Ovary (tissue), 9 donors: ENCODE measurements around the gene SEMA4D. TPM values are rescaled to one million over a fixed set of nuclear protein-coding genes. Genes with fewer than 3 reads are reported as not detected.

ENCODE experiments used
- DNase-seq, 5 donors: peaks; one replicate each; pipeline ENCODE4 v3.0.0-alpha.2; 2019 to 2020
- H3K27ac ChIP-seq, 2 donors: fragments of 200-600 bp; one replicate each; pipeline versions ENCODE4 v1.5.1 to v1.8.0; 2019 to 2022
- H3K27me3 ChIP-seq: fragments of 200-600 bp; one replicate; pipeline ENCODE4 v1.8.0; 2022
- H3K36me3 ChIP-seq: fragments of 200-600 bp; sonication (generic); one replicate; pipeline ENCODE4 v1.5.1; 2019
- H3K4me1 ChIP-seq: one replicate; pipeline ENCODE4 v1.8.1; 2013; ENCODE audit warnings: mild to moderate bottlenecking, moderate library complexity; ENCODE audit not compliant: insufficient read depth
- H3K4me3 ChIP-seq: fragments of 200-600 bp; sonication (generic); one replicate; pipeline ENCODE4 v1.5.1; 2017
- H3K9me3 ChIP-seq, 2 donors: fragments of 200-600 bp in 1 of 2; sonication (generic) in 1 of 2; one replicate each; pipeline versions ENCODE4 v1.5.1 to v1.8.1; 2013 to 2019; ENCODE audit warnings: mild to moderate bottlenecking in 1 of 2, moderate library complexity in 1 of 2
- EP300 ChIP-seq: sonication (generic); formaldehyde crosslinking; IDR thresholded peaks from one replicate; pipeline ENCODE4 v1.6.1; 2017; ENCODE audit warnings: antibody characterized with exemption
- POLR2A ChIP-seq: fragments of 450-650 bp; IDR thresholded peaks from one replicate; pipeline ENCODE4 v1.6.1; 2017; ENCODE audit warnings: antibody characterized with exemption, mild to moderate bottlenecking, moderate library complexity
- WGBS, 3 donors: extraction: QIAGEN DNeasy Blood & Tissue Kit in 1 of 3; methylation state at CpG; one replicate each; pipeline versions ENCODE4 v1.1.5 to v1.1.7; 2013 to 2017; 5-methylcytosine and 5-hydroxymethylcytosine counted together
- intact Hi-C, 4 donors: fragments of 100-400 bp; cut with DNase I; formaldehyde crosslinking; loops; one replicate each; pipeline versions ENCODE4 v1.11.0 to v1.15.1; 2022 to 2023
- polyA plus RNA-seq, 2 donors: library from polyadenylated mRNA; stranded (reverse); fragments of 200-250 nt in 1 of 2; fragments of 350-450 nt in 1 of 2; fragmentation: Illumina TruSeq in 1 of 2; extraction: RNeasy Lipid Tissue Mini Kit (QIAGEN cat#74804) in 1 of 2; gene quantifications; one replicate each; pipeline ENCODE4 v1.2.3, GENCODE V29; 2013 to 2014
- total RNA-seq, 7 donors: library from RNA; depleted of rRNA in 2 of 7; stranded (reverse); fragments of >200 nt in 2 of 7; fragmentation: NEBNext Ultra II Directional in 3 of 7; extraction: Animal tissue kit (Norgen Biotek cat#: 25700) in 3 of 7; gene quantifications; one replicate each; pipeline versions ENCODE4 v1.1.0 to v1.2.4, GENCODE V29; 2016 to 2023
- TF ChIP-seq, protein P1 (sequence below), 3 donors: fragments of 450-650 bp in 2 of 3; fragments of 200-600 bp in 1 of 3; IDR thresholded peaks; one replicate each; pipeline versions ENCODE4 v1.5.1 to v1.8.0; 2016 to 2022; ENCODE audit warnings: antibody characterized with exemption in 3 of 3, mild to moderate bottlenecking in 1 of 3
- donor health status: DM: no; HTN: no; CAD: no; lungs with moderate emphysema.
- donor health status: DM: no; HTN: no; CAD: no.
- donor health status: Bipolar disorder and iron deficiency.
- donor health status: DM: yes; HTN: yes; CAD: no.
- donor health status: DM: no; HTN: no; CAD: no.
- donor health status: DM: yes; HTN: yes; CAD: no.

The SEMA4D gene
- total and polyA plus RNA-seq, 9 donors, result 6.0 to 27.2 (median 16.7) TPM

DNA sequence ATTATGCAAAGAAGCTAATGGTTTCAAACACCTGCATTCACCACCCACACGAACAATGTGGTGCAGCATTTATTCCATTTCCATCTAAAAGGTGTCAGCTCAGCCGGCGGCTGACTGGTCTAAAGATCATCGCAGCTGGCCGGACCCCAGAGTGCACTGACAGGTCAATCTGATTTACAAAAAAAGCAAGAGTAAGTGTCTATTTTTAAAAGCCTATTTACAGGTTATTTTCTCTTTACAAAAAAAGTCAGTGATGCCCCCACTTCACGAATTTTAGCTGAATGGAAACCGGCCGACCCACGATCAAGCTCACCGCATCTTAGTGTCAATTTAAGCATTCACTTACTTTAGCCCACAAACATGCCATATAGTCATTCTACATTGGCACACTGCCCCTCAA, 58.3 kb downstream of the SEMA4D start:
- Histone ChIP-seq H3K36me3 (no peaks in the 10 kb centered on the region), H3K4me1 (peaks cover 6% of the 10 kb centered on the region), H3K4me3 (no peak overlapping the region), H3K27me3 (no peaks in the 10 kb centered on the region), H3K9me3 (no peaks in the 10 kb centered on the region), H3K27ac (no peak overlapping the region)
- DNase-seq, result no peak
- WGBS, 3 donors, result 92 to 96% (median 94%) methylated on average over 10 of the region's 10 CpGs
- intact Hi-C loops, result no loop called here
- TF ChIP-seq POLR2A (no peak), EP300 (no peak)
- TF ChIP-seq, protein P1, sequence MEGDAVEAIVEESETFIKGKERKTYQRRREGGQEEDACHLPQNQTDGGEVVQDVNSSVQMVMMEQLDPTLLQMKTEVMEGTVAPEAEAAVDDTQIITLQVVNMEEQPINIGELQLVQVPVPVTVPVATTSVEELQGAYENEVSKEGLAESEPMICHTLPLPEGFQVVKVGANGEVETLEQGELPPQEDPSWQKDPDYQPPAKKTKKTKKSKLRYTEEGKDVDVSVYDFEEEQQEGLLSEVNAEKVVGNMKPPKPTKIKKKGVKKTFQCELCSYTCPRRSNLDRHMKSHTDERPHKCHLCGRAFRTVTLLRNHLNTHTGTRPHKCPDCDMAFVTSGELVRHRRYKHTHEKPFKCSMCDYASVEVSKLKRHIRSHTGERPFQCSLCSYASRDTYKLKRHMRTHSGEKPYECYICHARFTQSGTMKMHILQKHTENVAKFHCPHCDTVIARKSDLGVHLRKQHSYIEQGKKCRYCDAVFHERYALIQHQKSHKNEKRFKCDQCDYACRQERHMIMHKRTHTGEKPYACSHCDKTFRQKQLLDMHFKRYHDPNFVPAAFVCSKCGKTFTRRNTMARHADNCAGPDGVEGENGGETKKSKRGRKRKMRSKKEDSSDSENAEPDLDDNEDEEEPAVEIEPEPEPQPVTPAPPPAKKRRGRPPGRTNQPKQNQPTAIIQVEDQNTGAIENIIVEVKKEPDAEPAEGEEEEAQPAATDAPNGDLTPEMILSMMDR (IDR thresholded peaks at IDR 0.05), result no peak

DNA sequence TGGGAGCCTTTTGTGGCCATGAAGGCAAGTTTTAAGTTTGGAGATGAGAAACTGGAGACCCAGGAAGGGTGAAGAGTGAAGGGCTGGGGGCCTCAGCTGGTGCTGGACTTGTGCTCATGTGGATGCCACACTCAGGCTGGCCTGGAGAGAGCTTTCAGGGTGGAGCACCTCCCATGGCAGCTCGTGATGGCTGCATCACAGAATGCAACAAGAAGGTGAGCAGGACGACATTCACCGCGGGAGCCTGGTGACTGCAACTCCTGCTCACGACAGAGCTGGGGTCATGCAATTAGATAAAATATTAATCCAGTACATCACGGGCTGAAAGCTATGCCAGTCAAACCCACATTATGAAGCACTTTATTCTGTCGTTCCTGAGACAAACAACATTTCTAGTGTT, 59.7 kb downstream of the SEMA4D start:
- TF ChIP-seq POLR2A (no peak), EP300 (no peak)
- TF ChIP-seq, protein P1 (IDR thresholded peaks at IDR 0.05), result no peak
- no peak for DNase-seq
- no peak overlapping the region for H3K4me3 ChIP-seq
- no peaks in the 10 kb centered on the region for H3K9me3 ChIP-seq
- 87 to 93% (median 89%) methylated on average over 7 of the region's 7 CpGs for WGBS, 3 donors
- no peaks in the 10 kb centered on the region for H3K36me3 ChIP-seq
- intact Hi-C loops, result no loop called here
- peaks cover 6% of the 10 kb centered on the region for H3K4me1 ChIP-seq
- no peaks in the 10 kb centered on the region for H3K27me3 ChIP-seq
- no peak overlapping the region for H3K27ac ChIP-seq

GRCh38 chr9:89437772-89438171, 60.1 kb downstream of the SEMA4D start:
- Histone ChIP-seq H3K9me3 (no peaks in the 10 kb centered on the region), H3K27me3 (no peaks in the 10 kb centered on the region), H3K27ac (no peak overlapping the region), H3K4me1 (peaks cover 4% of the 10 kb centered on the region), H3K4me3 (no peak overlapping the region), H3K36me3 (no peaks in the 10 kb centered on the region)
- no peak for DNase-seq
- TF ChIP-seq, protein P1 (IDR thresholded peaks at IDR 0.05), result no peak
- TF ChIP-seq POLR2A (no peak), EP300 (no peak)
- 94 to 98% (median 95%) methylated on average over 5 of the region's 5 CpGs for WGBS, 3 donors
- intact Hi-C loops, result no loop called here

DNA sequence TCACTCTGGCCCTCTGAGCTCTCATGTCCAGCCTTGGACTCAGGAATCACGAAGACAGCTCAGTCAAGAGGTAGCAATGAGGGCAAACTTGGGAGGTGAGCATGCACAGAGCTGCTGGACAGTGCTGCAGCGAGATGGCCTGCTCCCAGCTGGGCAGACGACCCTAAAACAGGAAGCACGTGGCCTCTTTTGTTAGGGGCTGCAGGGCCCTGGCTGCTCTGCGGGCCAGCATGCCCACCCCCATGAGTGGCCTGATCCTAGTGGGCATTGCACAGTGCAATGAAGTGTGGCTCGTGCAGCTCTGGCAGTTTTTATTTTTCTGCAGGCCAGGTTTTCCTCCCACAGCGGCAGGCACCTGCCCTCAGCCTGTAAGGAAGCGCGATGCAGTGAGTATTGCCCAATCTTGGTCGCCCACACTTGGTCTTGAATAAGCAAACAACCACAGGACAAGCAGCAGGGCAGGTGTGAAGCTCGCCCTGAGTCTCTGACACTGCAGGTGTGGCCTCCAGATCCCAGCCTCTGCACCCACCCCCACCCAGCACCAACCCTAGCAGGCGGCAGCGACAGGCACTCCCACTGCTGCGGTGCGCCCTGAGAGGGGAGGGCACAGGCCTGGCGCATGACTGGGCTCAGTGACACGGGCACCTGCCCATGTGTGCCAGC, 60.8 kb downstream of the SEMA4D start:
- no peaks in the 10 kb centered on the region for H3K36me3 ChIP-seq
- no peak overlapping the region for H3K27ac ChIP-seq
- intact Hi-C loops, result no loop called here
- no peaks in the 10 kb centered on the region for H3K9me3 ChIP-seq
- peaks cover 3% of the 10 kb centered on the region for H3K4me1 ChIP-seq
- TF ChIP-seq, protein P1 (IDR thresholded peaks at IDR 0.05), result no peak
- TF ChIP-seq EP300 (no peak), POLR2A (no peak)
- no peak for DNase-seq
- H3K4me3 ChIP-seq, result no peak overlapping the region
- no peaks in the 10 kb centered on the region for H3K27me3 ChIP-seq
- 76 to 89% (median 84%) methylated on average over 16 to 17 of the region's 17 CpGs for WGBS, 3 donors
